GM18505 (cell line): ENCODE data around the gene CCND1.

ENCODE experiments used
- ATAC-seq: cut with Tn5 transposase; IDR thresholded peaks from one replicate; pipeline ENCODE4 v1.9.1; 2021; ENCODE audit not compliant: unreplicated experiment
- POLR2A ChIP-seq: IDR thresholded peaks from 4 replicates; pipeline ENCODE4 v1.6.1; 2011; ENCODE audit warnings: borderline replicate concordance; ENCODE audit not compliant: insufficient read depth, insufficient read length; ENCODE audit errors: extremely low read depth

Gene CCND1

GRCh38 chr11:69640260-69640994 lies 529 bp upstream of the CCND1 start:
- no peak for ATAC-seq
- no peak for TF ChIP-seq POLR2A

- ATAC-seq: no peak
- TF ChIP-seq POLR2A: no peak
Observed at GRCh38 chr11:69641681-69642548, 959 bp downstream of the CCND1 start.

- TF ChIP-seq POLR2A: no peak
- peak; percentile 26 for ATAC-seq
Observed at GRCh38 chr11:69642549-69642912, 1.6 kb downstream of the CCND1 start.

GRCh38 chr11:69642913-69643632 lies 2.1 kb downstream of the CCND1 start:
- no peak for TF ChIP-seq POLR2A
- peak; percentile 51 for ATAC-seq

DNA sequence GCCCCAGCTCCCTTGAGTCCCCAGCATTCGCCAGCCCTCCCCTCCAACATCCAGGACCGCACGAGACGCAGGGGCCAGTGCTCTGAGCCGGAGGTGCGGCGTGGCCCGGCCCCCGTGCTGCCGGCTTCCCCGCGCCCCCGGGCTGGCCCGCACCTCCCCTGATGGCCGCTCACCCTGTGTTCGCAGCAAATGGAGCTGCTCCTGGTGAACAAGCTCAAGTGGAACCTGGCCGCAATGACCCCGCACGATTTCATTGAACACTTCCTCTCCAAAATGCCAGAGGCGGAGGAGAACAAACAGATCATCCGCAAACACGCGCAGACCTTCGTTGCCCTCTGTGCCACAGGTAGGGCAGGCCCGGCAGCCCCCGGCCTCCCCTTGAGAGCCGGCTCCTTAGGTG lies 2.7 kb downstream of the CCND1 start:
- no peak for ATAC-seq
- no peak for TF ChIP-seq POLR2A

GRCh38 chr11:69644071-69644961 lies 3.4 kb downstream of the CCND1 start:
- TF ChIP-seq POLR2A: no peak
- no peak for ATAC-seq

- no peak for ATAC-seq
- TF ChIP-seq POLR2A: no peak
Observed at GRCh38 chr11:69644962-69645675, 4.2 kb downstream of the CCND1 start.

DNA sequence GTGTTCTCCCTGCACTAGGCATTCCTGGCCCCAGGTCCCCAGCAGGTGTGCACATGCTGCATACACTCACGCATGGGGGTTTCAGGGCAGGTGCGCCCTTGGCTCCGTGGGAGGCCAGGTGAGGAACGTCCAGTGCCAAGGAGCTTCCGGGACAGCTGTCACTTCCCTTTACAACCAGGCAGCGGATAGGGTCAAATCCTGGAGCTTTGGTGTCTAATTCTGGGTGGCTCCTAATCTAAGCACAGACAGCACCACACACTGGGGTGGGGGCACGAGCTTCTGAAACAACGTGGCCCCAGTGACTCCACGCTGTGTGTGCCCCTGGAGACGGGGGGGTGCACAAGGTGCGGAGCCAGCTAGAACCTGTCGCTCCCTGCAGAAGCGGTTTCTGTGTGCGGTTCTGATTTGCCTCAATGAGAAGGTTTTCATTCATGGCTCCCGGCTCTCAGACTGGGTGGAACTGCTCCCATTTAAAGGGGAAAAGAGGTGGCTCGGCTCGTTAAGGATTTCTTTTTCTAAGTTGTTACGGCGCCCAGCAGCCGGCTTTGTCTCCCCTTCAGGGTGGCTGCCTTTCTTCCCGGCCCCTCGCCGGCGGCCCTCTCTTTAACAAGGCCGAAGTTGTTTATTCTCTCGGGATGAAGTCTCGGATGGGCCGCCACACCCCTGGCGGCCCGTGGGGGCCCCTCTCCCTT lies 5.0 kb downstream of the CCND1 start:
- TF ChIP-seq POLR2A: no peak
- no peak for ATAC-seq

GRCh38 chr11:69646493-69647389 lies 5.8 kb downstream of the CCND1 start:
- no peak for TF ChIP-seq POLR2A
- ATAC-seq: no peak

GRCh38 chr11:69647390-69647748 lies 6.4 kb downstream of the CCND1 start:
- TF ChIP-seq POLR2A: no peak
- no peak for ATAC-seq
